HG03460 (cell line): ENCODE data around the gene CHRNB2.

Experiments used
- ATAC-seq: cut with Tn5 transposase; IDR thresholded peaks from one replicate; pipeline ENCODE4 v1.9.1; 2021; ENCODE audit not compliant: unreplicated experiment

The CHRNB2 gene

DNA sequence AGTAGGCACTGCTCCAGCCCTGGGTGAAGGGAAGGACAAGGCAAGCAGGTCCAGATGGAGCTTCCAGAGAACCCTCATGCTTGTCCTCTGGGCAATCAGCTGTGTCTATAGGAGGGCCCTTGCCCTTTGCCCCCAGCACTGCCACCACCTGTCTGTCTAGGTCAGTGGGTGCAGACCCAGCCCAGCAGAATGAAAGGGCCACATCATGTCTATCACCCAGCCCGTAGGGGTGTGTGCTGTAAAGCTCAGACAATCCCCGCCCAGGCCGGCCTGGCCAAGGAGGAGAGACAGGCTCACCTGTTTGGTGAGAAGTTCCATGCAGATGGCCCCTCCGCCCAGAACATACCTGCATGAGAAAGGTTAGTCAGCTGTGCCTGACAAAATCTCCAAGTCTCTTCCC lies 16.1 kb upstream of the CHRNB2 start:
- no peak for ATAC-seq

GRCh38 chr1:154552036-154552435 lies 15.5 kb upstream of the CHRNB2 start:
- ATAC-seq: no peak

GRCh38 chr1:154553056-154554030 lies 14.2 kb upstream of the CHRNB2 start:
- ATAC-seq: no peak

DNA sequence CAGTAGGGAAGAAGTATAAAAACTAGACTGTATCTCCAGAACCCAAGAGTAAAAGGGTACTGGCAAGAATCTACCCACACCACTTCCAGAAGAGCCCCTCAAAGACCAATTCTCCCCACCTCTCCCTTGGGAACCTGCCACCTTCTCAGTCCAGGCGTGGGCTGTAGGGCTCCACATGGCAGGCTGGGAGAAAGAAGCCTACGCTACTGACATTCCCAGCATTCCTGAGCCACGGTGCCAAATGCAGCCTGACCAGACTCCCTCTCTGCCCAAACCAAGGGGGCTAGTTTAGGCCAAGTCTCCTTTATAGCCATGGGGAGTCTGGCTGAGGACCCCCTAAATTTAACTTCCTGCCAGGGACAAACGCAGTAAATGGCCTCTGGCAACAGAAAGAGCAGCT lies 11.2 kb upstream of the CHRNB2 start:
- no peak for ATAC-seq

DNA sequence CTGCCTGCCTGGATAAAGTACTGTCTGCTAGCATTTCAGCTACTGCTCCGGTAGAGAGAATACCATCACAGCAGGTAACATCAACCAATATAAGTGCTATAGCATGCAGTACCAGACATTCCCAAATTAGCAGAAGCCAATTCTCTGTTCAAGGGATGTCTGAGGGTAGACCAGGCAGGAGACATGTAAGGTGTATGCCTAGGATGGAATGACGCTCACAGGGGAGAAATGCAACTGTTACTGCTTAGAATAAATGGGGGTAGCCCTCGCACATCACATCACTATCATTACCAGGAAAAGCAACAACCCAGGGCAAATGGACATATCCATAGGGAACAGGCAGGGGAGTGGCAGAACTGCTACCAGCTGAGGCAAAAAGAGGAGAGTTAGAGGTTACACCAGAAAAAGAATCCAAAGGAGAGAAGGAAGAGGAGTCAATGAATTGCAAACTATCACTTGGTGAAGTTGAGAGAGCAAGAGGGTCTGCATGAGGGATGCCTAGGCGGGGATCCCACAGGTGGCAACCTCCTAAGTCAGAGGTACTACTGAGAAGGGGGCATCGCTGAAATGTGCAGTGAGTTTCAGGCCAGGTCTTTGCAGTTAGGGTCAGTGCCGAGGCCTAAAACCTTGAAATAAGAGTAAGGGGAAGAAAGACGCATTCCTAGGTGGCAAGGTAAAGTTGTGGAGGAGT lies 10.2 kb upstream of the CHRNB2 start:
- no peak for ATAC-seq

GRCh38 chr1:154557939-154558719 lies 9.4 kb upstream of the CHRNB2 start, which contains the start of gene UBE2Q1:
Gene UBE2Q1 (minus strand): TSS chr1:154558662. CDS start chr1:154558553, 109 bp downstream.
- peak; percentile 14 for ATAC-seq

DNA sequence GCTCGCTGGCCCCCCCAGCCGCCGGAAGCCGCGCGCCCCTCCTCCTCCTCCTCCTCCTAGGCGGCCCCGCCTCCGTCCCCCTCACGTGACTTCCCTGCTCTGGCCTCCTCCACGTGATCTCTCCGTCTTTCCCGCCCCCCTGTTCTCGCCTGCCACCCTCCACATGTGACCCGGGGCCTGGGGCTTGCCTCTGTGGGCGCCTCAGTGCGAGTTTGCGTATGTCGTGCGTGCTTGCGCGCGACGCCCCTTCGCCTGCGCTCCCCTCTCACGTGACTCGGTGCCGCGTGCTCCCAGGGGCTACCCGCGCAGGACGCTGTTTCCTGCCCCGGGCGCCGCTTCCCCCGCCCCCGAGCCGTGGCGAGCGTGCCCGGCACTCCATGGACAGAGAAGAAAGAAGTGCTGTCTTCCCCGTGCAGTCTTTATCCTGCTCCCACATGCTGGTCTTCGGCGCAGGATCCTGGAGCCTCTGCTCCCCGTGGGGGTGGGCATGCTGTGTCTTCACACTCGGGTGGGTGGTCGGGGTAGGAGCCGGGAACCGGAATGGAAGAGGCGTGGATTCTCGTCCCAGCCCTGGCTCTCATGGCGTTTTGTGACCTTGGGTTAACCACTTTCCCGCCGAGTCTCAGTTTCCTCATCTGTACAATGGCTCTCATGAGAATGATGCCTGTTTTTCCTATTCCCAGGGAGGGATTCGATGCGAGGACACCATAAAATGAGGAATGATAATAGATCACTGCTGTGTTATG lies 8.7 kb upstream of the CHRNB2 start:
- ATAC-seq: peak; percentile 79

DNA sequence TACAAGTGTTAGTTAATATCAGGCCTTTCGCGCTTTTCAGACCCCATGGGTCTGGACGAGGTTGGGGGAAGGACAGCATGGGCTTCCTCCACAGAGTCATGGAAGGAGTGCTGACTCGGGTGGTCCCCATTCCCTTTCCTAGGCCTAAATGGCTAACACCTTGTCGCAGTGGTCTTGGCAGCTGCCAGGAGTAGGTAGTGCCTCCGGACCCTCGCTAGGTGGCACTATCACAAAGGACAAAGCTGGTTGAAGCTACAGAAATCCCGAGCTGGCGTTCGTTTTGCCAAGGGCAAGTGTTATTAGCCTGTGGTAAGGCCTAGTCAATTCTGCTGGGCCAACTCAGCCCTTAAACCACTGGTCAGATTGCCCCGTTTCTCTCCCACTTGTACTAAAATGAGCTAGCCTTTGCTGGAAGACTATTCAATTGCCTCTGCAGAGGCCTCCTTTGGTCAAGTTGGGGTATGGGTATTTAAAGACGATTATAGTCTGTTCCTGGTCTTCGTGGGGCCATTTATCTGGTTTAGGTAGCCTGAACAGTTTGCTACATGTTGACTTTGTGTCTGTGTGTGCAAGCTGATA lies 8.0 kb upstream of the CHRNB2 start:
- ATAC-seq: no peak

GRCh38 chr1:154565876-154566275 lies 1.7 kb upstream of the CHRNB2 start:
- no peak for ATAC-seq

- ATAC-seq: no peak
Observed at GRCh38 chr1:154568157-154568815, 708 bp downstream of the CHRNB2 start.

DNA sequence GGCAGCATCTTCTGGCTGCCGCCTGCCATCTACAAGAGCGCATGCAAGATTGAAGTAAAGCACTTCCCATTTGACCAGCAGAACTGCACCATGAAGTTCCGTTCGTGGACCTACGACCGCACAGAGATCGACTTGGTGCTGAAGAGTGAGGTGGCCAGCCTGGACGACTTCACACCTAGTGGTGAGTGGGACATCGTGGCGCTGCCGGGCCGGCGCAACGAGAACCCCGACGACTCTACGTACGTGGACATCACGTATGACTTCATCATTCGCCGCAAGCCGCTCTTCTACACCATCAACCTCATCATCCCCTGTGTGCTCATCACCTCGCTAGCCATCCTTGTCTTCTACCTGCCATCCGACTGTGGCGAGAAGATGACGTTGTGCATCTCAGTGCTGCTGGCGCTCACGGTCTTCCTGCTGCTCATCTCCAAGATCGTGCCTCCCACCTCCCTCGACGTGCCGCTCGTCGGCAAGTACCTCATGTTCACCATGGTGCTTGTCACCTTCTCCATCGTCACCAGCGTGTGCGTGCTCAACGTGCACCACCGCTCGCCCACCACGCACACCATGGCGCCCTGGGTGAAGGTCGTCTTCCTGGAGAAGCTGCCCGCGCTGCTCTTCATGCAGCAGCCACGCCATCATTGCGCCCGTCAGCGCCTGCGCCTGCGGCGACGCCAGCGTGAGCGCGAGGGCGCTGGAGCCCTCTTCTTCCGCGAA lies 3.8 kb downstream of the CHRNB2 start:
- no peak for ATAC-seq

- ATAC-seq: no peak
Observed at GRCh38 chr1:154571964-154572288, 4.3 kb downstream of the CHRNB2 start.

- ATAC-seq: no peak
Observed at GRCh38 chr1:154572468-154573167, 5.0 kb downstream of the CHRNB2 start.

GRCh38 chr1:154573168-154573510 lies 5.6 kb downstream of the CHRNB2 start:
- no peak for ATAC-seq

GRCh38 chr1:154574716-154575115 lies 7.1 kb downstream of the CHRNB2 start:
- ATAC-seq: no peak

GRCh38 chr1:154575147-154575927 lies 7.8 kb downstream of the CHRNB2 start:
- no peak for ATAC-seq

DNA sequence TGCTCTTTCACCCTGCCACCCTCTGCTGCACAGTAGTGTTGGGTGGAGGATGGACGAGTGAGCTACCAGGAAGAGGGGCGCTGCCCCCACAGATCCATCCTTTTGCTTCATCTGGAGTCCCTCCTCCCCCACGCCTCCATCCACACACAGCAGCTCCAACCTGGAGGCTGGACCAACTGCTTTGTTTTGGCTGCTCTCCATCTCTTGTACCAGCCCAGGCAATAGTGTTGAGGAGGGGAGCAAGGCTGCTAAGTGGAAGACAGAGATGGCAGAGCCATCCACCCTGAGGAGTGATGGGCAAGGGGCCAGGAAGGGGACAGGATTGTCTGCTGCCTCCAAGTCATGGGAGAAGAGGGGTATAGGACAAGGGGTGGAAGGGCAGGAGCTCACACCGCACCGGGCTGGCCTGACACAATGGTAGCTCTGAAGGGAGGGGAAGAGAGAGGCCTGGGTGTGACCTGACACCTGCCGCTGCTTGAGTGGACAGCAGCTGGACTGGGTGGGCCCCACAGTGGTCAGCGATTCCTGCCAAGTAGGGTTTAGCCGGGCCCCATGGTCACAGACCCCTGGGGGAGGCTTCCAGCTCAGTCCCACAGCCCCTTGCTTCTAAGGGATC lies 8.5 kb downstream of the CHRNB2 start:
- no peak for ATAC-seq
